ENCODE measurements around the gene TBC1D22A. TPM values are rescaled to one million over a fixed set of nuclear protein-coding genes. Genes with fewer than 3 reads are reported as not detected.

TBC1D22A gene
- polyA plus RNA-seq, 1 donor (not counting 4 experiments of a cell fraction or from before 2014, with no cell fraction given): 20.9 TPM

DNA sequence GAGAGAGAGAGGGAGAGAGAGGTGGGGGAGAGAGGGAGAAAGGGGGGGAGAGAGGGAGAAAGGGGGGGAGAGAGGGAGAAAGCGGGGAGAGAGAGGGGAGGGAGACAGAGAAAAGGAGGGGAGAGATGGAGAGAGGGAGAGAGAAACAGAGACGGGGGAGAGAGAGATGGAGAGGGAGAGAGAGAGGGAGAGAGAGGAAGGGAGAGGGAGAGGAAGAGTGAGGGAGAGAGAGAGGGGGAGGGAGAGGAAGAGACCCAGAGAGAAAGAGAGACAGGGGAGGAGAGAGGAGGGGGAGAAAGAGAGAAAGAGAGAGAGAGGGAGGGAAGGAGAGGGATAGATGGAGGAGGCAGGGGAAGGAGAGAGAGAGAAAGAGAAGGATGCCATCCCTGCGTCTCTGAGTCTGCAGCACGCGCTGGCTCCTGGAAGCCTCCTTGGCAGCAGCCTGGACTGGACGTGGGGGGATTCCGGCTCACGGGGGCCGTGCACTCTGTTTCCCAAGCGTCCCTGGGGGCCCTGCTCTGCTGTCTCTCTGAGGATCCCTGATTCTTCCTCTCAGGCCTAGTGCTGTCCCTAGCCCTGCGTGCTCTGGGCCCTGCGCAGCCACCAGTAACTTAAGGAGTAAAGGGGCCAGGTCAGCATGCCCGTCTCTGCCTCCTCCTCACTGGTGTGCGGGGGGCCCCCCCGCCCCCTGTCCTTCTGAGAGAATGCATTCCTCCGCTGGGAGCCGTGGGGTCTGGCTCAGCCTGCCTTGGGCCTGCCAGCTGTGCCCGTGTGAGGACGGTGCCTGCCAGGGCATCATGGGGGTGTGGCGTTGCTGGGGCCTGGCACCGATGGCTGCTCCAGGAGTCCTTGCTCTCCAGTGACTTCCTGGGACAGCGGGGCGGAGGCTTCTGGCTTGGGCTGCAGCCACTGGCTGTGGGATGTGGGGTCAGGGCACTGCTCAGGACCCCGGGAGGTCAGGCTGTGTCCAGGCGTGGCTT is 429.5 kb downstream of the TBC1D22A start:
- TF ChIP-seq, protein P1, sequence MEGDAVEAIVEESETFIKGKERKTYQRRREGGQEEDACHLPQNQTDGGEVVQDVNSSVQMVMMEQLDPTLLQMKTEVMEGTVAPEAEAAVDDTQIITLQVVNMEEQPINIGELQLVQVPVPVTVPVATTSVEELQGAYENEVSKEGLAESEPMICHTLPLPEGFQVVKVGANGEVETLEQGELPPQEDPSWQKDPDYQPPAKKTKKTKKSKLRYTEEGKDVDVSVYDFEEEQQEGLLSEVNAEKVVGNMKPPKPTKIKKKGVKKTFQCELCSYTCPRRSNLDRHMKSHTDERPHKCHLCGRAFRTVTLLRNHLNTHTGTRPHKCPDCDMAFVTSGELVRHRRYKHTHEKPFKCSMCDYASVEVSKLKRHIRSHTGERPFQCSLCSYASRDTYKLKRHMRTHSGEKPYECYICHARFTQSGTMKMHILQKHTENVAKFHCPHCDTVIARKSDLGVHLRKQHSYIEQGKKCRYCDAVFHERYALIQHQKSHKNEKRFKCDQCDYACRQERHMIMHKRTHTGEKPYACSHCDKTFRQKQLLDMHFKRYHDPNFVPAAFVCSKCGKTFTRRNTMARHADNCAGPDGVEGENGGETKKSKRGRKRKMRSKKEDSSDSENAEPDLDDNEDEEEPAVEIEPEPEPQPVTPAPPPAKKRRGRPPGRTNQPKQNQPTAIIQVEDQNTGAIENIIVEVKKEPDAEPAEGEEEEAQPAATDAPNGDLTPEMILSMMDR (optimal IDR thresholded peaks at IDR 0.05 in 1 of 3, IDR thresholded peaks at IDR 0.05 in 1 of 3, conservative IDR thresholded peaks at IDR 0.05 in 1 of 3; ENCODE audit: extremely low read depth in 1 of 3, insufficient read depth in 2 of 3, low read length in 3 of 3): no peak
- TF ChIP-seq EZH2 (IDR thresholded peaks at IDR 0.05; ENCODE audit: low read length): no peak
- no peak for DNase-seq (ENCODE audit: low read depth, low spot score)
- H3K4me3 ChIP-seq (ENCODE audit: control insufficient read depth in 2 of 3, extremely low read depth in 1 of 3, insufficient read depth in 2 of 3, low read depth in 1 of 3, low read length in 3 of 3): no peak overlapping the region
- H3K9me3 ChIP-seq (ENCODE audit: control insufficient read depth, low read depth, low read length): no peaks in the 10 kb centered on the region
- no peak overlapping the region for H3K27ac ChIP-seq (ENCODE audit: control insufficient read depth, insufficient read depth, low read length)
- no peaks in the 10 kb centered on the region for H3K79me2 ChIP-seq (ENCODE audit: control insufficient read depth, insufficient read depth, low read length)
- H3K4me2 ChIP-seq (ENCODE audit: control insufficient read depth, extremely low read depth, insufficient read depth, low read depth, low read length): no peak overlapping the region
- no peaks in the 10 kb centered on the region for H3K9me1 ChIP-seq (ENCODE audit: control insufficient read depth, extremely low read depth, insufficient read depth, low read length)
- no peaks in the 10 kb centered on the region for H3K36me3 ChIP-seq (ENCODE audit: control insufficient read depth in 2 of 2, extremely low read depth in 1 of 2, insufficient read depth in 2 of 2, low read length in 2 of 2)
- FAIRE-seq: no peak
- dilution Hi-C loops (cut with MboI; ENCODE audit: extremely low pct_ligation_motif_present, low sequenced_read_pairs): no loop called here
- H3K4me1 ChIP-seq (ENCODE audit: control insufficient read depth, extremely low read depth, insufficient read depth, low read length): no peaks in the 10 kb centered on the region
- no peak overlapping the region for H2AFZ ChIP-seq (ENCODE audit: control insufficient read depth, low read length)
- H3K27me3 ChIP-seq (ENCODE audit: control insufficient read depth, extremely low read depth, insufficient read depth, low read length): no peaks in the 10 kb centered on the region
- H3K9ac ChIP-seq (ENCODE audit: control insufficient read depth, extremely low read depth, insufficient read depth, low read length): no peak overlapping the region
- H4K20me1 ChIP-seq (ENCODE audit: control insufficient read depth, extremely low read depth, insufficient read depth, low read length): no peaks in the 10 kb centered on the region

DNA sequence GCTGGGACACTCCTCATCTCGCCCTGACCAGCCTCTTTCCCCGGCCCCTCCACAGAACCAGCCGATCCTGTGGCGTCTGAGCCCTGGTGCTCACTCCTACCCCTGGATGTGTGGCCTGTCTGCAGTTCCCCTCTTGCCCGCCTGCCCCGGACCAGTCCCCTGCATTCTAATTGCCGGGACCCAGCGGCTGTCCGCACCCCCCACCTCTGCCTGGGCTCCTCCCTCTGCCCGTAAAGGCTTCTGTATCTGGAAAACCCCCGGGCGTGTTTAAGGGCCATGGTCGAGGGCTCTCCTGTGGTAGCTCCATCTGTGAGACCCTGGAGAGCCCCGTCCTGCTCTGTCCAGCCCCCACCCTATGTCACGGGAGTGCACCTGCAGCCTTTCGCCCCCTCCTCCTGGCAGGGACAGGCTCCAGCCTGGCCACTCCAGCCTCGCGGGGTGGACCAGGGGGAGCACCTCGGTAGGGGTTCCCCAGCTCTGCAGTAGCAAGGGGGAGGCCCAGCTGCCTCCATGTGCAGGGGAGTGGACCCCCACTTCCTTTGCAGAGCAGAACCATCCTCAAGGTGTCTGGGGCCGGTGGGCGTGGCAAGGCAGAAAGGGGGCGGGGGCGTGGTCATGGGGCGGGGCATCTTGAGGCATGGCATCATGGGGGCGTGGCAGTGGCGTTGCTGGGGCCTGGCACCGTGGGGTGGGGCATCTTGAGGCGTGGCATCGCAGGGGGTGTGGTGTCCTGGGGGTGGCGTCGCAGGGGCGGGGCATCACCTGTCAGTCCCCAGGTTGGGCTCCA is 430.4 kb downstream of the TBC1D22A start:
- H2AFZ ChIP-seq (ENCODE audit: control insufficient read depth, low read length): no peak overlapping the region
- no peaks in the 10 kb centered on the region for H3K9me1 ChIP-seq (ENCODE audit: control insufficient read depth, extremely low read depth, insufficient read depth, low read length)
- H4K20me1 ChIP-seq (ENCODE audit: control insufficient read depth, extremely low read depth, insufficient read depth, low read length): no peaks in the 10 kb centered on the region
- no peak overlapping the region for H3K9ac ChIP-seq (ENCODE audit: control insufficient read depth, extremely low read depth, insufficient read depth, low read length)
- no peak overlapping the region for H3K4me3 ChIP-seq (ENCODE audit: control insufficient read depth in 2 of 3, extremely low read depth in 1 of 3, insufficient read depth in 2 of 3, low read depth in 1 of 3, low read length in 3 of 3)
- H3K27ac ChIP-seq (ENCODE audit: control insufficient read depth, insufficient read depth, low read length): no peak overlapping the region
- no peaks in the 10 kb centered on the region for H3K79me2 ChIP-seq (ENCODE audit: control insufficient read depth, insufficient read depth, low read length)
- no peaks in the 10 kb centered on the region for H3K36me3 ChIP-seq (ENCODE audit: control insufficient read depth in 2 of 2, extremely low read depth in 1 of 2, insufficient read depth in 2 of 2, low read length in 2 of 2)
- TF ChIP-seq, protein P1 (optimal IDR thresholded peaks at IDR 0.05 in 1 of 3, IDR thresholded peaks at IDR 0.05 in 1 of 3, conservative IDR thresholded peaks at IDR 0.05 in 1 of 3; ENCODE audit: extremely low read depth in 1 of 3, insufficient read depth in 2 of 3, low read length in 3 of 3): no peak
- no peak for TF ChIP-seq EZH2 (IDR thresholded peaks at IDR 0.05; ENCODE audit: low read length)
- no peaks in the 10 kb centered on the region for H3K4me1 ChIP-seq (ENCODE audit: control insufficient read depth, extremely low read depth, insufficient read depth, low read length)
- FAIRE-seq (no peak), DNase-seq (ENCODE audit: low read depth, low spot score) (no peak)
- dilution Hi-C loops (cut with MboI; ENCODE audit: extremely low pct_ligation_motif_present, low sequenced_read_pairs): no loop called here
- no peak overlapping the region for H3K4me2 ChIP-seq (ENCODE audit: control insufficient read depth, extremely low read depth, insufficient read depth, low read depth, low read length)
- H3K9me3 ChIP-seq (ENCODE audit: control insufficient read depth, low read depth, low read length): no peaks in the 10 kb centered on the region
- peaks cover 8% of the 10 kb centered on the region for H3K27me3 ChIP-seq (ENCODE audit: control insufficient read depth, extremely low read depth, insufficient read depth, low read length)

Data from keratinocyte (primary cell).